Ramos (cell line): Measurements from ENCODE around the gene HACL1.
"Not testable (repeated sequence)": the region's sequence is repeated elsewhere in the genome, so short reads cannot be mapped to it uniquely, and the experiment has no call there.

Experiments used
- in situ Hi-C: fragments of 300-500 bp; cut with MboI; formaldehyde crosslinking; loops from one replicate; pipeline ENCODE4 v1.14.3; 2022; ENCODE audit warnings: low sequenced_read_pairs; ENCODE audit not compliant: unreplicated experiment

Gene HACL1

GRCh38 chr3:15536856-15537255 is 64.5 kb downstream of the HACL1 start:
- in situ Hi-C loops, result no loop called here

GRCh38 chr3:15535732-15536131 is 65.6 kb downstream of the HACL1 start:
- in situ Hi-C loops, result no loop called here

GRCh38 chr3:15532614-15533013 is 68.8 kb downstream of the HACL1 start:
- in situ Hi-C loops, result not testable (repeated sequence)

GRCh38 chr3:15531346-15531745 is 70.0 kb downstream of the HACL1 start:
- in situ Hi-C loops, result no loop called here

GRCh38 chr3:15528854-15529537 is 72.4 kb downstream of the HACL1 start:
- in situ Hi-C loops, result no loop called here

- in situ Hi-C loops, result no loop called here
Measured at GRCh38 chr3:15527031-15527459, 74.3 kb downstream of the HACL1 start.

GRCh38 chr3:15525790-15526189 is 75.6 kb downstream of the HACL1 start:
- in situ Hi-C loops, result no loop called here

GRCh38 chr3:15523660-15524417 is 77.5 kb downstream of the HACL1 start:
- in situ Hi-C loops, result no loop called here

GRCh38 chr3:15522016-15522415 is 79.4 kb downstream of the HACL1 start:
- in situ Hi-C loops, result no loop called here

- in situ Hi-C loops, result no loop called here
Measured at GRCh38 chr3:15521573-15521965, 79.8 kb downstream of the HACL1 start, which contains the start of gene COLQ. Gene COLQ, minus strand, starts transcription at chr3:15521706. Its CDS starts 81 bp downstream, at chr3:15521625.

- in situ Hi-C loops, result no loop called here
Measured at GRCh38 chr3:15520804-15521572, 80.4 kb downstream of the HACL1 start.

GRCh38 chr3:15520185-15520584 is 81.2 kb downstream of the HACL1 start:
- in situ Hi-C loops, result no loop called here

GRCh38 chr3:15519096-15519495 is 82.3 kb downstream of the HACL1 start:
- in situ Hi-C loops, result no loop called here

GRCh38 chr3:15514663-15515340 is 86.6 kb downstream of the HACL1 start:
- in situ Hi-C loops, result no loop called here

GRCh38 chr3:15513810-15514662 is 87.3 kb downstream of the HACL1 start:
- in situ Hi-C loops, result no loop called here

GRCh38 chr3:15513116-15513515 is 88.3 kb downstream of the HACL1 start:
- in situ Hi-C loops, result no loop called here

GRCh38 chr3:15512166-15512565 is 89.2 kb downstream of the HACL1 start:
- in situ Hi-C loops, result no loop called here

GRCh38 chr3:15511156-15511555 is 90.2 kb downstream of the HACL1 start:
- in situ Hi-C loops, result no loop called here
